HG03045 (cell line): Measurements from ENCODE around the gene LMO1.

Experiments
- ATAC-seq: cut with Tn5 transposase; IDR thresholded peaks from one replicate; pipeline ENCODE4 v1.9.1; 2021; ENCODE audit warnings: mild to moderate bottlenecking, moderate library complexity; ENCODE audit not compliant: unreplicated experiment

The LMO1 gene

GRCh38 chr11:8266246-8267241 is 2.9 kb upstream of the LMO1 start:
- ATAC-seq, result no peak

- no peak for ATAC-seq
Observed at GRCh38 chr11:8265681-8266241, 2.1 kb upstream of the LMO1 start.

GRCh38 chr11:8263109-8263768 is 439 bp downstream of the LMO1 start:
- no peak for ATAC-seq

- no peak for ATAC-seq
Observed at GRCh38 chr11:8262552-8263108, 1.0 kb downstream of the LMO1 start.

GRCh38 chr11:8261921-8262551 is 1.6 kb downstream of the LMO1 start:
- ATAC-seq, result no peak

- ATAC-seq, result no peak
Observed at GRCh38 chr11:8261291-8261690, 2.4 kb downstream of the LMO1 start.

GRCh38 chr11:8260202-8260966 is 3.3 kb downstream of the LMO1 start:
- ATAC-seq, result no peak

- no peak for ATAC-seq
Observed at GRCh38 chr11:8259306-8259959, 4.2 kb downstream of the LMO1 start.

GRCh38 chr11:8258784-8259183 is 4.9 kb downstream of the LMO1 start:
- ATAC-seq, result no peak

- ATAC-seq, result no peak
Observed at GRCh38 chr11:8258289-8258688, 5.4 kb downstream of the LMO1 start.

GRCh38 chr11:8257003-8257664 is 6.5 kb downstream of the LMO1 start:
- ATAC-seq, result no peak

GRCh38 chr11:8256271-8257002 is 7.2 kb downstream of the LMO1 start:
- no peak for ATAC-seq

- no peak for ATAC-seq
Observed at GRCh38 chr11:8253566-8253965, 10.1 kb downstream of the LMO1 start.

GRCh38 chr11:8252946-8253345 is 10.7 kb downstream of the LMO1 start:
- ATAC-seq, result no peak

- ATAC-seq, result no peak
Observed at GRCh38 chr11:8252388-8252787, 11.3 kb downstream of the LMO1 start.

GRCh38 chr11:8251616-8252295 is 11.9 kb downstream of the LMO1 start:
- no peak for ATAC-seq

GRCh38 chr11:8250981-8251615 is 12.6 kb downstream of the LMO1 start:
- no peak for ATAC-seq
